ENCODE results near the gene FMNL2.

GRCh38 chr2:152658221-152658620 is 323.2 kb downstream of the FMNL2 start:
- TF ChIP-seq, protein P1, sequence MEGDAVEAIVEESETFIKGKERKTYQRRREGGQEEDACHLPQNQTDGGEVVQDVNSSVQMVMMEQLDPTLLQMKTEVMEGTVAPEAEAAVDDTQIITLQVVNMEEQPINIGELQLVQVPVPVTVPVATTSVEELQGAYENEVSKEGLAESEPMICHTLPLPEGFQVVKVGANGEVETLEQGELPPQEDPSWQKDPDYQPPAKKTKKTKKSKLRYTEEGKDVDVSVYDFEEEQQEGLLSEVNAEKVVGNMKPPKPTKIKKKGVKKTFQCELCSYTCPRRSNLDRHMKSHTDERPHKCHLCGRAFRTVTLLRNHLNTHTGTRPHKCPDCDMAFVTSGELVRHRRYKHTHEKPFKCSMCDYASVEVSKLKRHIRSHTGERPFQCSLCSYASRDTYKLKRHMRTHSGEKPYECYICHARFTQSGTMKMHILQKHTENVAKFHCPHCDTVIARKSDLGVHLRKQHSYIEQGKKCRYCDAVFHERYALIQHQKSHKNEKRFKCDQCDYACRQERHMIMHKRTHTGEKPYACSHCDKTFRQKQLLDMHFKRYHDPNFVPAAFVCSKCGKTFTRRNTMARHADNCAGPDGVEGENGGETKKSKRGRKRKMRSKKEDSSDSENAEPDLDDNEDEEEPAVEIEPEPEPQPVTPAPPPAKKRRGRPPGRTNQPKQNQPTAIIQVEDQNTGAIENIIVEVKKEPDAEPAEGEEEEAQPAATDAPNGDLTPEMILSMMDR (IDR thresholded peaks at IDR 0.05; ENCODE audit: borderline replicate concordance, extremely low read depth, low read length, poor library complexity, severe bottlenecking), result no peak
- no peak for TF ChIP-seq EZH2 (IDR thresholded peaks at IDR 0.05; ENCODE audit: borderline replicate concordance, low read depth, low read length, severe bottlenecking)
